SK-MEL-5 (cell line): Measurements from ENCODE around the gene MRPL33. TPM values are rescaled to one million over a fixed set of nuclear protein-coding genes. Genes with fewer than 3 reads are reported as not detected.

ENCODE experiments used
- DNase-seq: peaks from one replicate; pipeline ENCODE4 v3.0.0-alpha.2; 2016; ENCODE audit warnings: low read depth, low spot score
- in situ Hi-C: cut with HindIII; loops from 2 replicates; pipeline ENCODE4 v1.10.0; 2016; ENCODE audit warnings: low sequenced_read_pairs, high pct_unique_total_duplicates, low pct_unique_long_range_greater_than_20kb
- polyA plus RNA-seq, 2 experiments: library from polyadenylated mRNA; depleted of rRNA; stranded (reverse); fragments of >200 nt; gene quantifications; 2 replicates each; pipeline ENCODE4 v1.2.3, GENCODE V29; 2015
- total RNA-seq: library from RNA; depleted of rRNA; stranded (reverse); fragments of >200 nt; shearing (Covaris generic); gene quantifications from 2 replicates; pipeline ENCODE4 v1.2.3, GENCODE V29; 2014; rRNA removed

Gene MRPL33
- 210 and 245 TPM in 2 replicates for total RNA-seq
- polyA plus RNA-seq (2015; cell fraction: cytosol; rRNA removed), result 163 and 184 TPM in 2 replicates
- polyA plus RNA-seq (2015; cell fraction: nucleus; rRNA removed), result 49.0 and 1,199 TPM in 2 replicates

DNA sequence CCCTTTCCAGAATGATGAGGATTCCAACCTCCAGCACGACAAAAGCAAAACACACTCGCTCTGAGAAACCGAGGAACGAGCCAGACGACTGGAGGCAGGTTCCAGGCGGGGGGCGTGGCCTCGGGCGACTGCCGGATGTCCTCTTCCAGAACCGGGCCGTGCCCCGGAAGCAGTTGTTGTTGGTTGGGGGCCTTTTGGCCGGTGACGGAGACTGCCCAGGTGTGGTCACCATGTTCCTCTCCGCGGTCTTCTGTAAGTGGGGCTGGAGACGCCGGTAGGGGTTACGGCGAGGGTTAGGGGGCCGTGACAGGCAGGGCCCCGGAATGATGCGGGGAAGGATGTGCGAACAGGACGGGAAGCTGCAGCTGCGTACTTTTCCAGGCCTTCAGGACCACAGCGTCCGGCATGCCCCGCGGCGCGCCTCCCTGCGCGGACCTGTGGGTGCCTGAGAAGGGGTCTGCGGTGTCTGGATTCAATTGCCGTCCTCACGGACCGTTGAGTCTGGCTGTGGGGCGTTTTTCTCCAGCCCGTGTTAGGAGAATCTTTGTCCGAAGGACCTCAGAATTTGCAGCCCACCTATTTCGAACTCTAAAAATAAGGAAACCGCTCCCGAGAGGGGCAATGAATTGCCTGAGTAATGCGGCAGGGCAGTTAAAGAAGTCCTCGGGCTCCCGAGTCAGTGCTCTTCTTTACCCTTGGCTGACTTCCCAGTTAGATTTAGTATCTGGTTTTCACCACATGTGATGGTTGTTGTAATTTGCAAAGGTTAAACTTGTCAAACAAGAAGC lies at the start of gene MRPL33:
Gene MRPL33, plus strand, starts transcription at position 172 of the 788 bp plus-strand sequence. Its CDS starts 59 bp downstream, at position 231.
- in situ Hi-C loops, result no loop called here
- peak; percentile 92 for DNase-seq

DNA sequence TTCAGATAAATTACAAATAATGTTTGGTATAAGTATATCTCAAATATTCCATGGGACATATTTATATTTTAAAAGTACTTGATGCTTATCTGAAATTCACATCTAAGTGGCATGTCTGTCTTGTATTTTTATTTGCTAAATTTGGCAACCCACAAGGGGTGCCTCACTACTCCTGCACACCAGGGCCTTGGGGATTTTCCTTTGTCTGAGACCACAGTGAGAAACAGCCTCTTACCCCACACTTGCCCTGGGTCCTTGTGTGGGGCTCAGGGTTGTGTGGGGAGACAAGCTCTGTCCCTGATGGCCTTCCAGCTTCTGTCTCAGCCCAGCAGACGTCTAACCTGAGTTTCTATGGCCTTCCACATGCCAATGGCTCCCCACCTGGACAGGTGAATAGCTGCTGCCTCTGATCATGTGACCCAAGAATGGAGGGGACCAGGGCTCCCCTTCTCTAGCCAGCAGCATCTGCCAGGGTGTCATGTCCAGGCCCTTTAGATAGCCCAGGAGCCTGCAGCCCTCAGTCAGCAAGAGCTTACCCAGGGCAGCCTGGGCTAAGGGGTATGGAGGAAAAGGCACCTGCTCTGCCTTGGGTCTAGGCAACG lies 49.5 kb upstream of the MRPL33 start:
- no peak for DNase-seq
- in situ Hi-C loops, result no loop called here

DNA sequence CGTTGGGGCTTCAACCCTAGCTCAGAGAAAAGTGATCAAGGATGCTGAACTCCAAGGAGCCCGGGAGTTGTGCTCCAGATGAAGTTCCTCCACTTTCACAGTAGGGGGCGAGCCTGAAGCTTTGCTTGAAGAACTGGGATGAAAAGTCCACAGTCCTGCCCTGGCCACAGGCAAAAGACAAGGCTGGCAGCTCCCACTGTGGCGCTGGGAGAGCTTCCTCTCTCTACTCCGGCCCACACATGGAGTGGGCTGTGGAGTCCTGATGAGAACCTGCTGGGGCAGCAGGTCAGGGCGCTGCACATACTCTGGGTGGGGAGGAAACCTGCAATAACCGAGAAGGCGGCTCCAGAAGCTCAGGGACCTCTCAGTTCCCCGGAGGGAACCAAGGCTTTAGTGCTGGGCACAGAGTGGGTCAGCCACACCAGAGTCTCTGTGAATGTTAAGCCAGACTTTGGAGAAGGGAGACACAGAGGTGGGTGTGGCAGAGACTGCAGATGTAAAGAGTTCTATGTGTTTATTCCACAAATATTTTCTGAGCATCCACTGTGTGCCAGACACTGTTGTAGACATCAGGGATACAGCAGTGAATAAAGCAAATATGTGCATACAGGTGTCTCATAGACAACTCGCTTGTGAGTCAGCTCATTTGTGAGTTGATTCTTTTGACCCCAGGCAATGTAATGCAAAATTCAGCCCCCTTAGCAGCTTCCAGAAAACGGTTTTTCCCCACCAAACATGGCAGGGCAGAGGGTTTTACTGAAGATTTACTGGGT lies 48.0 kb upstream of the MRPL33 start:
- peak; percentile 86 for DNase-seq
- in situ Hi-C loops, result no loop called here

GRCh38 chr2:27724191-27724590 lies 47.3 kb upstream of the MRPL33 start:
- in situ Hi-C loops, result no loop called here
- no peak for DNase-seq

DNA sequence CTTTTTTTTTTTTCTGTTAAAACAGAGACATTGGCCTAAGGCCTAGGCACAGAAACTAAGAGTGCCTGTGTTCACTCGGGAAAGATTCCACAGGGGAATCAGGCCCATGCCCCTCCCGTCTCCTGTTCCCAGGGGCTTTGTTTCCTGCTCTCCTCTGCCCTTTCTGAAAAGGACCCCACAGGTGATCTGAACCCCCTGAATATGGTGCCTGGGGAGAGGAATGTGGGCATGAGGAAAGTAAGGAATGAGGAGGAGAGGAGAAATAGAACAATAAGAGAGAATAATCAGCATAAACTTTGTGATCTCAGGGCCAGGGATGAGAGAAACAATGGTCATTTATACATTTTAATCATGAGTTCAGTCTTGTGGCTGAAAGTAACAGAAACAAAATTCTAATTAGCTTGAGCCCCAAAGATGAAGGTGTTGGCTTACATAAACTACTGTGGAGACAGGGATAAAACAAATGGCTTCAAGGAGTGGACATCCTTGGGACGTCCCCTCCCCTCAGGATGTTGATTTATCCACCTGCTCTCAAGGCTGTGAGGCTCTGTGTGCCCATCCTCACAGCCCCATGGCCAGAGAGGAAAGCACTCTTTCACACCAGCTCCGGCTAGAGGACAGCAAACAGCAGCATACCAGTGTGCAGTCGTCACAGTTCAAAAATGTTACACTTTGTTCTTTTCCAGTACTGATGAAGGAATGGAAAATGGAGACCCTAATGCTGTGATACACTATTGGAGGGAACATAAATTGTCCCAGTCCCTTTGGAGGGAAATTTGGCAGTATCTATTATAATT lies 46.4 kb upstream of the MRPL33 start:
- no peak for DNase-seq
- in situ Hi-C loops, result no loop called here

DNA sequence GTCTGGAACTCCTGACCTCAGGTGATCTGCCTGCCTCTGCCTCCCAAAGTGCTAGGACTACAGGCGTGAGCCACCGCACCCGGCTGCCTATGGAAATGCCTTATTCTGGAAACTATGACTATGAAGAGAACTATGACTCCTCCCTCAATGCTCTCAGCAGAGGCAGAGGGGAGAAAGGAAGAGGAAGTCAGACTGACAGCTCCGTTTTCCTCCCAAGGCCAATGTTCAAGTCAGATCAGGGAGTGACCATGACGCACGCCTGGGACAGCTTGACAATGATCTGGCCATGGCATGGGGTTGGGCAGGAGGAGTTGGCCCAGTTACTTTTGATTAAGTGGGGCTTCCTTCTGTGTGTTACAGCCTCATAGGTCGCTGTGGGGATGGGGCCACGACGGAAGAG lies 44.3 kb upstream of the MRPL33 start:
- no peak for DNase-seq
- in situ Hi-C loops, result no loop called here

GRCh38 chr2:27728081-27728858 lies 43.2 kb upstream of the MRPL33 start:
- DNase-seq, result no peak
- in situ Hi-C loops, result no loop called here

- in situ Hi-C loops, result no loop called here
- DNase-seq, result no peak
Observed at GRCh38 chr2:27729198-27729597, 42.3 kb upstream of the MRPL33 start.

DNA sequence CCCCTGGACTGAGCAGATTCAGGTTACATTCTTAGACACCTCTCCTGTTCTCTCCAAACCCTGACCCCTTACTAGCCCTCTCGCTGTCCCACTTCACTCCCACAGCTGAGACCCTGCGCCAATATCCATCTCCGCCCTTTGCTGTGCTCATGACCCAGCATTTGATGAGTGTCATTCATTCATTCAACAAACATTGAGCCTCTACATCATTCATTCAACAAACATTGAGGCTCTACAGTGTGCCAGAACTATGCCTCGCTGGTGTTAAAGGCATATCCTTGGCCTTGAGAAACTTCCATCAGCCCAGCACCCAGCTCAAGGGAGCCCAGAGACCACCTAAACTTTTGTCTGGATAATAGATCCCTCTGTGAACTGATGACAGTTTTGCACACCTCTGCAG lies 41.9 kb upstream of the MRPL33 start:
- in situ Hi-C loops, result no loop called here
- no peak for DNase-seq

DNA sequence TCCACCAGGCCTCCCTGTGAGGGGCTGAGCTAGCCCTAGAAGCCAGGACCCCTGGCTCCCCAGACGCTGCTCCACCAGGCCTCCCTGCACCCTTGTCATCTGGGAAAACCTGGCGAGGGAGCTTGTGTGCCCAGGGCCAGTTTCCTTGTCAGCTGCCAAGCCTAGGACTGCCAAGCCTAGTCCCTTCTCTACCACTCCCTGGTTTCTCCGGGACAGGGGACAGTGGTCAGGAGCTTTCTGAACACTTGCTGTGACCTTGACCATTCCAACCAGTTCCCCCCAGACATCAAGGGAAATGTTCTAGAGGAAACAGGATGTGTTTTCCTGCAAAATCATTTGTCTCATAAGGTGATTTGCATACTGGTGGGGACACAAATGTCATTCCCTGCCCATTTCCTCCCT lies 41.3 kb upstream of the MRPL33 start:
- DNase-seq, result no peak
- in situ Hi-C loops, result no loop called here

DNA sequence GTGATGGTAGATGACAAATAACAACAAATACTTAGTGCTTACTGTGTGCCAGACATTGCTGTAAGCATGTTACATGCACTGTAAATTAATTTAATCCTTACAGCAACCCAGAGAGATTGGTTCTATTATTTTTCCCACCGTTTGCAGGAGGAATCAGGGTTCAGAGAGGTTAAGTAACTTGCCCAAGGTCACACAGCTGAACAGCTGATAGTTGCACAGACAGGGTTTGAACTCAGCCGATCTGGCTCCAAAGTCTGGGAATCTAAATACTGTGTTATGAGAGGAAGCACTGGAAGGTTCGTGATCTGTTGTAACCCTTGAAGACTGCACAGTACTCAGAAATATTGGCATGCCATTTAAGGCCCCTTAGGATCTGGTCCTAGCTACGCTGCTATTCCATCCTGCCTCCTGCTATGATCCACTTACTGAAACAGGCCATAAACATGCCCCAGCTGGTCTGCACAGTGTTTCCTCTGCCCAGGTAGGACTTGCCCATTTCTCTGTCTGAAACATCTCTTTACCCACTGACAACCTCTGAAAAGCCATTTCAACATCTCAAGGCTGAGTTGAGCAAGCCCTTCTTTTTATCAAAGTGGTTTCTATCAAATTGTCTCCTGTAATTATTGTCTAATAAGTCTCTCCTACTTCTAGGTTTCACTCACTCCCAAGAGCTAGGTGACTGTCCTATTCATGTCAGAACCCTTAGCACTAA lies 40.4 kb upstream of the MRPL33 start:
- DNase-seq, result no peak
- in situ Hi-C loops, result no loop called here

- in situ Hi-C loops, result no loop called here
- no peak for DNase-seq
Observed at GRCh38 chr2:27734305-27734704, 37.2 kb upstream of the MRPL33 start.

DNA sequence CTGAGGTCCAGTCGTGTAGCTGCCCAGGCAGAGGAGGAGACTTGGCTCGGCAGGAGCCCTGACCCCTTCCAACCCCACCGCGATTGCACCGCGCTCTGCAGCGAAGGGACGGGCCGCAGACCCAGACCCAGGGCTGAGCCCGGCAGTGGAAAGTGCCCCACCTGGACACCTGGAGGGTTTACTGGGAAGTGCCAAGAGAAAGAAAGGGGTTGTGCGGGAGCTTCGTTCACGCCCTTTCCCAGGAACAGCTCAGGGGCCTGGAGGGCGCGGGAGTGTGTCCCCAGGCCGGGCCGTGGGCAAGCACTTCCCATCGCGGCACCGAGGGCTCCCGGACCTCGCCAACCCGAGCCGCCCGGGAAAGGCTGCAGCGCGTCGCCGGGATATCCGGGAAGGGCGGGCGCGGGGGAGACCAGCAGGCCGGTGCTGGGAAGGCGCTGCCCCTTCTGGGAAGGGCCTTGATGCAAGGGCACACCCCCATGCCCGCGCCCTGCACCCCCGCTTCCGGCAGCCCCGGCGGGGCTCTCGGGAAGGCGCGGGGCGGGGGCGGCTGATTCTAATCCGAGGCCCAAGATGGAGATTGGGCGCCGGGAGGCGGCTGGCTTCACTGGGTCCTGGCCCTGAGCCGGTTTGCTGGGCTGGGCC lies 36.1 kb upstream of the MRPL33 start:
- no peak for DNase-seq
- in situ Hi-C loops, result no loop called here

- DNase-seq, result no peak
- in situ Hi-C loops, result no loop called here
Observed at GRCh38 chr2:27736031-27736889, 35.3 kb upstream of the MRPL33 start.

DNA sequence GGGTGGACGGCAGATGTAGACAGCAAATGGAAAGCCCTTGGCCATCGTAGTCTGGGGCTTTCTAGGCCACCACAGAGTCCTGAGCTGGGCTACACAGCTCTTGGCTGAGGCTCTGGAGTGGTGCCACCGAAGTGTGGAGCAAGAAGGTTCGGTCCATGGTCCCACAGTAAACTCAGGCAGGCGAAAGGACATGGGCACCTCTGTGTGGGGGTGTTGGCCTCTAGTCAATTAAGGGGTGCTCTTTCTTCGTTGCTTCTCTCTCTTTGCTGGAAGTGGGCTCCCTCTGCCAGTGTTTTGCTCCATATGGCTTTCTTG lies 34.7 kb upstream of the MRPL33 start:
- in situ Hi-C loops, result no loop called here
- no peak for DNase-seq
